ENCODE measurements around the gene TMPRSS5.

Gene TMPRSS5

GRCh38 chr11:113698515-113698914 lies 7.6 kb downstream of the TMPRSS5 start:
- Histone ChIP-seq H3K27me3 (ENCODE audit: control insufficient read depth, low read length) (no peaks in the 10 kb centered on the region), H3K4me1 (ENCODE audit: control insufficient read depth, low read length) (no peaks in the 10 kb centered on the region), H3K36me3 (ENCODE audit: control insufficient read depth, low read length) (no peaks in the 10 kb centered on the region), H3K9me3 (ENCODE audit: control insufficient read depth, insufficient read depth, low read length) (no peaks in the 10 kb centered on the region), H3K27ac (ENCODE audit: low read depth, low read length) (no peak overlapping the region), H4K20me1 (ENCODE audit: control insufficient read depth, insufficient read depth, low read depth, low read length) (no peaks in the 10 kb centered on the region), H3K4me2 (ENCODE audit: low read length) (no peak overlapping the region), H3K9me2 (replicated peaks; ENCODE audit: control insufficient read depth, low read length) (no peaks in the 10 kb centered on the region), H3K79me2 (ENCODE audit: control insufficient read depth, low read length) (no peaks in the 10 kb centered on the region), H3F3A (ENCODE audit: control insufficient read depth, insufficient read depth) (no peaks in the 10 kb centered on the region), H3K4me3 (ENCODE audit: low read length) (no peak overlapping the region)
- TF ChIP-seq EZH2phosphoT487 (IDR thresholded peaks at IDR 0.05; ENCODE audit: borderline replicate concordance, low read length): no peak
- no peak for TF ChIP-seq CTCF (IDR thresholded peaks at IDR 0.05; ENCODE audit: low read depth, low read length, poor library complexity, severe bottlenecking)

- no peaks in the 10 kb centered on the region for H3K79me2 ChIP-seq (ENCODE audit: control insufficient read depth, low read length)
- no peak overlapping the region for H3K27ac ChIP-seq (ENCODE audit: low read depth, low read length)
- no peaks in the 10 kb centered on the region for H3K27me3 ChIP-seq (ENCODE audit: control insufficient read depth, low read length)
- TF ChIP-seq CTCF (IDR thresholded peaks at IDR 0.05; ENCODE audit: low read depth, low read length, poor library complexity, severe bottlenecking): no peak
- TF ChIP-seq EZH2phosphoT487 (IDR thresholded peaks at IDR 0.05; ENCODE audit: borderline replicate concordance, low read length): no peak
- H3F3A ChIP-seq (ENCODE audit: control insufficient read depth, insufficient read depth): no peaks in the 10 kb centered on the region
- no peaks in the 10 kb centered on the region for H3K9me3 ChIP-seq (ENCODE audit: control insufficient read depth, insufficient read depth, low read length)
- no peaks in the 10 kb centered on the region for H3K4me1 ChIP-seq (ENCODE audit: control insufficient read depth, low read length)
- no peaks in the 10 kb centered on the region for H3K36me3 ChIP-seq (ENCODE audit: control insufficient read depth, low read length)
- H4K20me1 ChIP-seq (ENCODE audit: control insufficient read depth, insufficient read depth, low read depth, low read length): no peaks in the 10 kb centered on the region
- no peak overlapping the region for H3K4me3 ChIP-seq (ENCODE audit: low read length)
- H3K9me2 ChIP-seq (replicated peaks; ENCODE audit: control insufficient read depth, low read length): no peaks in the 10 kb centered on the region
- no peak overlapping the region for H3K4me2 ChIP-seq (ENCODE audit: low read length)
Observed at GRCh38 chr11:113697756-113698407, 8.2 kb downstream of the TMPRSS5 start.

GRCh38 chr11:113697111-113697510 lies 9.0 kb downstream of the TMPRSS5 start:
- Histone ChIP-seq H4K20me1 (ENCODE audit: control insufficient read depth, insufficient read depth, low read depth, low read length) (no peaks in the 10 kb centered on the region), H3K4me2 (ENCODE audit: low read length) (no peak overlapping the region), H3K4me1 (ENCODE audit: control insufficient read depth, low read length) (no peaks in the 10 kb centered on the region), H3K9me3 (ENCODE audit: control insufficient read depth, insufficient read depth, low read length) (no peaks in the 10 kb centered on the region), H3K79me2 (ENCODE audit: control insufficient read depth, low read length) (no peaks in the 10 kb centered on the region), H3K27me3 (ENCODE audit: control insufficient read depth, low read length) (no peaks in the 10 kb centered on the region), H3K4me3 (ENCODE audit: low read length) (no peak overlapping the region), H3K27ac (ENCODE audit: low read depth, low read length) (no peak overlapping the region), H3K36me3 (ENCODE audit: control insufficient read depth, low read length) (no peaks in the 10 kb centered on the region), H3F3A (ENCODE audit: control insufficient read depth, insufficient read depth) (no peaks in the 10 kb centered on the region), H3K9me2 (replicated peaks; ENCODE audit: control insufficient read depth, low read length) (no peaks in the 10 kb centered on the region)
- TF ChIP-seq CTCF (IDR thresholded peaks at IDR 0.05; ENCODE audit: low read depth, low read length, poor library complexity, severe bottlenecking) (no peak), EZH2phosphoT487 (IDR thresholded peaks at IDR 0.05; ENCODE audit: borderline replicate concordance, low read length) (no peak)
